ENCODE measurements around the gene CTAG2.

DNA sequence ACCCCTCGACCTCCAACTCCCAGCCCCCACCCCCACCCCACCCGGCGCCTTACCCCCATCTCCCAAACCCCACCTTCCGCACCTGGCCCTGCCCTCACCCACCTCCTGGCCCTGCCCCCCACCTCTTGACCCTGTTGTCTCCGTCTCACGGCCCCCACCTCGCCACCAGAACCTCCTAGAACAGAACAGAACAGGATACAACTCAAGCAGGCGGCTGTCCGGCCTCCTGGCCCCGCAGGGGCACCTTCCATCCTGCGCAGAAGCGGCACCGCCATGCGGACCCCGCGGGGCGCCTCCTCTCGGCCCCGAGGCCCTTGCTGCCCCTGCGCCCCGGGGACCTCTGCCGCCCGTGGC lies 354 bp downstream of the CTAG2 start:
- TF ChIP-seq EP300 (IDR thresholded peaks at IDR 0.05) = no peak
- TF ChIP-seq, protein P1, sequence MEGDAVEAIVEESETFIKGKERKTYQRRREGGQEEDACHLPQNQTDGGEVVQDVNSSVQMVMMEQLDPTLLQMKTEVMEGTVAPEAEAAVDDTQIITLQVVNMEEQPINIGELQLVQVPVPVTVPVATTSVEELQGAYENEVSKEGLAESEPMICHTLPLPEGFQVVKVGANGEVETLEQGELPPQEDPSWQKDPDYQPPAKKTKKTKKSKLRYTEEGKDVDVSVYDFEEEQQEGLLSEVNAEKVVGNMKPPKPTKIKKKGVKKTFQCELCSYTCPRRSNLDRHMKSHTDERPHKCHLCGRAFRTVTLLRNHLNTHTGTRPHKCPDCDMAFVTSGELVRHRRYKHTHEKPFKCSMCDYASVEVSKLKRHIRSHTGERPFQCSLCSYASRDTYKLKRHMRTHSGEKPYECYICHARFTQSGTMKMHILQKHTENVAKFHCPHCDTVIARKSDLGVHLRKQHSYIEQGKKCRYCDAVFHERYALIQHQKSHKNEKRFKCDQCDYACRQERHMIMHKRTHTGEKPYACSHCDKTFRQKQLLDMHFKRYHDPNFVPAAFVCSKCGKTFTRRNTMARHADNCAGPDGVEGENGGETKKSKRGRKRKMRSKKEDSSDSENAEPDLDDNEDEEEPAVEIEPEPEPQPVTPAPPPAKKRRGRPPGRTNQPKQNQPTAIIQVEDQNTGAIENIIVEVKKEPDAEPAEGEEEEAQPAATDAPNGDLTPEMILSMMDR (IDR thresholded peaks at IDR 0.05) = no peak
